ENCODE results near the gene ULK4.

The ULK4 gene

GRCh38 chr3:41430391-41430790, 531.5 kb downstream of the ULK4 start:
- no peaks in the 10 kb centered on the region for H3K36me3 ChIP-seq
- no peak overlapping the region for H3K4me3 ChIP-seq (ENCODE audit: low read depth in 1 of 2, low read length in 1 of 2)
- no peaks in the 10 kb centered on the region for H3K4me1 ChIP-seq (ENCODE audit: control insufficient read depth in 1 of 2, insufficient read depth in 1 of 2, low read depth in 1 of 2, low read length in 1 of 2)
- no peak overlapping the region for H3K27ac ChIP-seq
- H3K27me3 ChIP-seq, result no peaks in the 10 kb centered on the region
- H3K9me3 ChIP-seq, result no peaks in the 10 kb centered on the region
- no peak for TF ChIP-seq CTCF (IDR thresholded peaks at IDR 0.05)

GRCh38 chr3:41426485-41426884, 535.4 kb downstream of the ULK4 start:
- Histone ChIP-seq H3K27ac (no peak overlapping the region), H3K27me3 (no peaks in the 10 kb centered on the region), H3K9me3 (no peaks in the 10 kb centered on the region), H3K4me3 (ENCODE audit: low read depth in 1 of 2, low read length in 1 of 2) (no peak overlapping the region), H3K36me3 (no peaks in the 10 kb centered on the region), H3K4me1 (ENCODE audit: control insufficient read depth in 1 of 2, insufficient read depth in 1 of 2, low read depth in 1 of 2, low read length in 1 of 2) (no peaks in the 10 kb centered on the region)
- TF ChIP-seq CTCF (IDR thresholded peaks at IDR 0.05), result no peak

GRCh38 chr3:41424543-41425300, 537.2 kb downstream of the ULK4 start:
- H3K27me3 ChIP-seq, result no peaks in the 10 kb centered on the region
- TF ChIP-seq CTCF (IDR thresholded peaks at IDR 0.05), result no peak
- H3K4me3 ChIP-seq (ENCODE audit: low read depth in 1 of 2, low read length in 1 of 2), result no peak overlapping the region
- no peak overlapping the region for H3K27ac ChIP-seq
- no peaks in the 10 kb centered on the region for H3K36me3 ChIP-seq
- no peaks in the 10 kb centered on the region for H3K4me1 ChIP-seq (ENCODE audit: control insufficient read depth in 1 of 2, insufficient read depth in 1 of 2, low read depth in 1 of 2, low read length in 1 of 2)
- no peaks in the 10 kb centered on the region for H3K9me3 ChIP-seq

- H3K36me3 ChIP-seq, result no peaks in the 10 kb centered on the region
- no peak overlapping the region for H3K27ac ChIP-seq
- TF ChIP-seq CTCF (IDR thresholded peaks at IDR 0.05), result no peak
- H3K4me1 ChIP-seq (ENCODE audit: control insufficient read depth in 1 of 2, insufficient read depth in 1 of 2, low read depth in 1 of 2, low read length in 1 of 2), result no peaks in the 10 kb centered on the region
- no peaks in the 10 kb centered on the region for H3K27me3 ChIP-seq
- H3K9me3 ChIP-seq, result no peaks in the 10 kb centered on the region
- H3K4me3 ChIP-seq (ENCODE audit: low read depth in 1 of 2, low read length in 1 of 2), result no peak overlapping the region
Measured at GRCh38 chr3:41419809-41420208, 542.1 kb downstream of the ULK4 start.

- no peaks in the 10 kb centered on the region for H3K4me1 ChIP-seq (ENCODE audit: control insufficient read depth in 1 of 2, insufficient read depth in 1 of 2, low read depth in 1 of 2, low read length in 1 of 2)
- H3K4me3 ChIP-seq (ENCODE audit: low read depth in 1 of 2, low read length in 1 of 2), result no peak overlapping the region
- no peak for TF ChIP-seq CTCF (IDR thresholded peaks at IDR 0.05)
- no peaks in the 10 kb centered on the region for H3K36me3 ChIP-seq
- H3K27ac ChIP-seq, result no peak overlapping the region
- no peaks in the 10 kb centered on the region for H3K9me3 ChIP-seq
- no peaks in the 10 kb centered on the region for H3K27me3 ChIP-seq
Measured at GRCh38 chr3:41418961-41419691, 542.8 kb downstream of the ULK4 start.

All from neutrophil (primary cell).